A673 (cell line): ENCODE data around the gene IFITM2. TPM values are rescaled to one million over a fixed set of nuclear protein-coding genes. Genes with fewer than 3 reads are reported as not detected.
"Not testable (repeated sequence)": the region's sequence is repeated elsewhere in the genome, so short reads cannot be mapped to it uniquely, and the experiment has no call there.

Source experiments
- BruUV-seq: library from RNA; stranded (reverse); fragments of 400-500 nt; replicated peaks from 2 replicates; lab custom pipeline; 2021; lab: Mats Ljungman, UMichigan
- CTCF ChIA-PET: fragments of 300-600 bp; sonication (Branson Sonifier 250); formaldehyde crosslinking; loops from one replicate; lab custom pipeline; 2022; ENCODE audit warnings: antibody characterized with exemption; lab: Charles Lee
- POLR2A ChIA-PET: fragments of 300-600 bp; sonication (Branson Sonifier 250); formaldehyde crosslinking; loops from one replicate; lab custom pipeline; 2022; ENCODE audit warnings: antibody characterized with exemption; ENCODE audit not compliant: low non-redundant PET; lab: Charles Lee
- DNase-seq: peaks from one replicate; pipeline ENCODE4 v3.0.0-alpha.2; 2015; ENCODE audit warnings: low spot score
- H3K27ac ChIP-seq: fragments of 200-600 bp; sonication (generic); 2 replicates; pipeline ENCODE4 v1.5.1; 2016; ENCODE audit warnings: mixed run types, low read depth, mild to moderate bottlenecking, mixed read lengths, antibody characterized with exemption, low read length; ENCODE audit not compliant: poor library complexity, severe bottlenecking
- H3K27me3 ChIP-seq: fragments of 200-600 bp; sonication (generic); replicated peaks from 2 replicates; pipeline ENCODE4 v1.6.1; 2017; ENCODE audit warnings: mixed run types, low read depth, mild to moderate bottlenecking, mixed read lengths, antibody characterized with exemption, low read length; ENCODE audit not compliant: insufficient read depth, poor library complexity
- H3K36me3 ChIP-seq: fragments of 200-600 bp; sonication (generic); 2 replicates; pipeline ENCODE4 v1.6.1; 2016; ENCODE audit warnings: mixed run types, mild to moderate bottlenecking, mixed read lengths, antibody characterized with exemption, low read length; ENCODE audit not compliant: insufficient read depth, poor library complexity, severe bottlenecking
- H3K4me1 ChIP-seq: fragments of 200-600 bp; sonication (generic); 2 replicates; pipeline ENCODE4 v1.6.1; 2017; ENCODE audit warnings: mixed run types, mild to moderate bottlenecking, mixed read lengths, antibody characterized with exemption, low read length; ENCODE audit not compliant: insufficient read depth, poor library complexity, severe bottlenecking
- H3K4me3 ChIP-seq: fragments of 200-600 bp; sonication (generic); 2 replicates; pipeline ENCODE4 v1.5.1; 2016; ENCODE audit warnings: low read depth, mixed run types, mild to moderate bottlenecking, mixed read lengths, low read length; ENCODE audit not compliant: poor library complexity, severe bottlenecking
- H3K9me3 ChIP-seq: fragments of 200-600 bp; sonication (generic); 2 replicates; pipeline ENCODE4 v1.6.1; 2016; ENCODE audit warnings: mixed run types, low read depth, mild to moderate bottlenecking, mixed read lengths, antibody characterized with exemption, low read length; ENCODE audit not compliant: poor library complexity, severe bottlenecking
- EZH2 ChIP-seq: fragments of 200-600 bp; sonication (generic); IDR thresholded peaks from 2 replicates; pipeline ENCODE4 v1.6.1; 2017; ENCODE audit warnings: borderline replicate concordance, low read depth, mild to moderate bottlenecking, mixed read lengths, antibody characterized with exemption, low read length; ENCODE audit not compliant: poor library complexity, severe bottlenecking
- intact Hi-C: fragments of 100-400 bp; cut with micrococcal nuclease; formaldehyde crosslinking; loops from one replicate; pipeline ENCODE4 v1.10.0; 2022; ENCODE audit not compliant: unreplicated experiment
- total RNA-seq: library from RNA; stranded (reverse); gene quantifications from 2 replicates; pipeline ENCODE4 v1.2.3, GENCODE V29; 2021
- TF ChIP-seq, protein P1 (sequence below): fragments of 300-800, 200-600 bp; sonication (generic); conservative IDR thresholded peaks from 2 replicates; pipeline ENCODE4 v1.5.1; 2017; ENCODE audit warnings: low read depth, mild to moderate bottlenecking, antibody characterized with exemption, low read length, moderate library complexity, mixed read lengths

Gene IFITM2
- total RNA-seq, 1 experiment from 2014 or later = 25.5 TPM

DNA sequence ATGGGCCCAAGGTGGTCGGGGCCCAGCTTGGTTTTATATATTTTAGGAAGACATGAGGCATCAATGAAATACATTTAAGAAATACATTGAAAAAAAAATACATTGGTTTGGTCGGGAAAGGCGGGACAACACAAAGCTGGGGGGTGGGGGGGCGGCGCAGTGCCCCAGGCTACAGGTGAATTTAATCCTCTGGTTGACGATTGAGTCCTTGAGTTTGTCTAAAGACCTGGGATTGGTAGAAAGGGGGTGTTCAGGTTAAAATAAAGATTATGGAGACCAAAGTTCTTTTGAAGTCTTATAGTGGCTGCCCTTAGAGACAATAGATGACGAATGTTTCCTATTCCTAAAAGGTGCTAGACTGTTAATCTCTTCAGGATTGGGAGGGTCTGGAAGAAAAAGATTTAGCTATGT is 9.3 kb downstream of the IFITM2 start:
- TF ChIP-seq, protein P1, sequence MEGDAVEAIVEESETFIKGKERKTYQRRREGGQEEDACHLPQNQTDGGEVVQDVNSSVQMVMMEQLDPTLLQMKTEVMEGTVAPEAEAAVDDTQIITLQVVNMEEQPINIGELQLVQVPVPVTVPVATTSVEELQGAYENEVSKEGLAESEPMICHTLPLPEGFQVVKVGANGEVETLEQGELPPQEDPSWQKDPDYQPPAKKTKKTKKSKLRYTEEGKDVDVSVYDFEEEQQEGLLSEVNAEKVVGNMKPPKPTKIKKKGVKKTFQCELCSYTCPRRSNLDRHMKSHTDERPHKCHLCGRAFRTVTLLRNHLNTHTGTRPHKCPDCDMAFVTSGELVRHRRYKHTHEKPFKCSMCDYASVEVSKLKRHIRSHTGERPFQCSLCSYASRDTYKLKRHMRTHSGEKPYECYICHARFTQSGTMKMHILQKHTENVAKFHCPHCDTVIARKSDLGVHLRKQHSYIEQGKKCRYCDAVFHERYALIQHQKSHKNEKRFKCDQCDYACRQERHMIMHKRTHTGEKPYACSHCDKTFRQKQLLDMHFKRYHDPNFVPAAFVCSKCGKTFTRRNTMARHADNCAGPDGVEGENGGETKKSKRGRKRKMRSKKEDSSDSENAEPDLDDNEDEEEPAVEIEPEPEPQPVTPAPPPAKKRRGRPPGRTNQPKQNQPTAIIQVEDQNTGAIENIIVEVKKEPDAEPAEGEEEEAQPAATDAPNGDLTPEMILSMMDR = no peak
- no peak for TF ChIP-seq EZH2
- H3K4me3 ChIP-seq = no peak overlapping the region
- H3K36me3 ChIP-seq = no peaks in the 10 kb centered on the region
- H3K27me3 ChIP-seq = no peaks in the 10 kb centered on the region
- peaks cover 13% of the 10 kb centered on the region for H3K4me1 ChIP-seq
- CTCF ChIA-PET = interaction anchor here (0.6 kb wide), 1 partner anchor 29 kb away, joined by 4 read pairs; no protein-coding TSS in a partner anchor
- H3K9me3 ChIP-seq = no peaks in the 10 kb centered on the region
- H3K27ac ChIP-seq = no peak overlapping the region
- POLR2A ChIA-PET = no interaction called here
- intact Hi-C loops = loop anchor here (1.0 kb wide), 1 partner anchor 9 kb away; no protein-coding TSS in a partner anchor
- no peak for DNase-seq
- no TSS peak for BruUV-seq

DNA sequence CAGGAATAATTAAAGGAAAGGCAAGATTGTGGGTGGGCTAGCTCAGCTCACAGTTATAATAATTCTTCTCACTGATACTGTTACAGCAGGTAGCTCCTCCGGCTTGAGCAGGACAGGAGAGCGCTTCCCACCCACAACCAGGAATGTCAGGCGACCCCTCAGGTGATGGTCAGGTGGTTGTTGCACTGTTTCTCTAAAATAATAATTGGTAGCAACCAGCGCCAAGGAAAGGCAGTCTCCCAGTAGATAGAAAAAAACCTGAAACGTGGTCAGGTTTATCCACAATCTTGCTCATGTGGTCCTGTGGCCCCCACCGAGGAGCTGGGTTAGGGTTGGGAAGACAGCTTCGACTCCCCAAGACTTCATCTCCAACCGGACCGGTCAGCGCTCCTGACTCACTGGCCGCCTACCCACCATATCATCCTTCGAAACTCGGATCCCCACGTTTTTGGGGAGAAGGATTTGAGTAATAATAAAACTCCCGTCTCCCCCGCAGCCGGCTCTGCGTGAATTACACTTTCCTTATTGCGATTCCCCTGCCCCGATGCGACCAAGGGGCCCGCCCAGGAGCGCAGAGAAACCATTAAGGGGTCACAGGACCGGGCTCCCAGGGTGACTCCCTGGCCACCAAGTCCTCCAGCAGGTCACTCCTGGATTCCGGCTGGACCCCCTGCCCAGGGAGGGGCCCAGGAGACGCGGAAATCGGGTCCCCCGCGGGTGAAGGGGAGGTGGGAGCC is 10.2 kb downstream of the IFITM2 start:
- CTCF ChIA-PET = interaction anchor here (0.5 kb wide), 1 partner anchor 38 kb away, joined by 7 read pairs; no protein-coding TSS in a partner anchor
- H3K27me3 ChIP-seq, H3K4me3 ChIP-seq, H3K27ac ChIP-seq, H3K4me1 ChIP-seq, H3K36me3 ChIP-seq, H3K9me3 ChIP-seq, DNase-seq, BruUV-seq, POLR2A ChIA-PET: not testable (repeated sequence)
- intact Hi-C loops = loop anchor here (1.0 kb wide), 1 partner anchor 8 kb away; no protein-coding TSS in a partner anchor

DNA sequence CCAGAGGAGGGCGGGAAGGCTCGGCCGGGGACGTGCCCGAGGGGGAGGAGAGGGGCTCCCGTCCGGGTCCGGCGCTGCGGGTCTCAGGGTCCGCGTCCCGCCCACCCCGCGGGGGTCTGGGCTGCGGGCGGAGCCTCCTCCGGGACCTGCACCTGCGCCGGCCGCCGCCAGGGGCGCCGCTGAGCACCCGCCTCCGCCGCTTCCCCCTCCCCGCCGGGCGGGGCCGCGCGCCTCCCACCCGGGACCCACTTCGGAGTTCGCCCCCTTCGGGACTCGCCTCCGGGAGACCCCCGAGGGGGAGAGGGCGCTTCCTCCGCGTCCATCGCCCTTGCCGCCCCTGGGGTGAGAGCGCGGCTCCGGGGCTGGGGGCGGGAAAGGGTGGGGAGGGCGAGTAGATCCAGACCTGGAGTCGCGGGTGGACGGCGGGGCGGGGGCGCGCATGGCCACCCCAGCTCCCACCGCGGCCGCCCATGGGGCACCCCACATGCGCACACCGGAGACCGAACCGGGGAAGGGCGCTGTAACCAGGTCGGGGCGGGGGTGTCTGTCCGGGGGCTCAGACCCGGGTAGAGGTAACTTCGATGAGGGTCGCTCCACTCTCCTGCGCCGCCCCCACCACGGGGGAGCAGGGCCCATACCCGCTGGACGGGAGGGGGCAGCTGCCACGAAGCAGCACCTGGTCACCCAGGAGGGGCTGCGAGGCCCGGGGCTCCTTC is 10.9 kb downstream of the IFITM2 start:
- CTCF ChIA-PET = interaction anchor here (0.5 kb wide), 1 partner anchor 37 kb away, joined by 7 read pairs; no protein-coding TSS in a partner anchor
- H3K4me1 ChIP-seq, H3K9me3 ChIP-seq, H3K27me3 ChIP-seq, H3K36me3 ChIP-seq, intact Hi-C loops, BruUV-seq, POLR2A ChIA-PET, H3K27ac ChIP-seq, DNase-seq: not testable (repeated sequence)
- H3K4me3 ChIP-seq = peak overlapping the region; percentile 54

DNA sequence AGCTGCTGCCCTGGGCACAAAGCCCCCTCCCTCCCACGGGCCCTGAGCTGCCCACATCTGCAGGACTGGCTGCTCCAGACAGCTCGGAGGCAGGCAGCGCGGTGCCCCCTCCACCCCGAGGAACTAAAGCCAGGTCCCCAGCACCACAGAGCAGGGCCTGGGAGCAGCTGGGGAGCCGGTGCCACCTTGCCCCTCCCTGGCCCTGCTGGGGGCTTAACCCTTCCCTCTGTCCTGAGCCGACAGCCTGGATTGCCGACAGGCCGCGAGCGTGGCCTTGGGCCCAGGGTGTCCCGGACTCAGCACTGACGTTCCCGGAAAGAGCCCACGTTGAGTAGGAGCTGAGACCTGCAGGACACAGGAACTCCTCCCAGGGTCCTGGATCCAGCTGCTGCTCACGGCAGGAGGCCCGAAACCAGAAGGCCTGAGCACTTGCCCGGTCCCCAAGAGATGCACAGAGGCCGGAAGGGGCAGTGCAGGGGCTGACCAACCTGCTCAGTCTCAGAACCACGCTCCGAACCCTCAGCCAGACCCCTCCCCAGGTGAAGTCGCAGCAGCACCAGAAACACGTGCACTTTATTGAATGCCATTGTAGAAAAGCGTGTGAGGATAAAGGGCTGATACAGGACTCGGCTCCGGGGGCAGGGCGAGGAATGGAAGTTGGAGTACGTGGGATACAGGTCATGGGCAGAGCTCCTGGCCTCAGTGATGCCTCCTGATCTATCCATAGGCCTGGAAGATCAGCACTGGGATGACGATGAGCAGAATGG is 11.7 kb downstream of the IFITM2 start:
- POLR2A ChIA-PET, DNase-seq, H3K36me3 ChIP-seq, H3K27me3 ChIP-seq, BruUV-seq, intact Hi-C loops, H3K9me3 ChIP-seq, H3K27ac ChIP-seq, CTCF ChIA-PET, H3K4me1 ChIP-seq: not testable (repeated sequence)
- H3K4me3 ChIP-seq = peak overlapping the region; percentile 54

DNA sequence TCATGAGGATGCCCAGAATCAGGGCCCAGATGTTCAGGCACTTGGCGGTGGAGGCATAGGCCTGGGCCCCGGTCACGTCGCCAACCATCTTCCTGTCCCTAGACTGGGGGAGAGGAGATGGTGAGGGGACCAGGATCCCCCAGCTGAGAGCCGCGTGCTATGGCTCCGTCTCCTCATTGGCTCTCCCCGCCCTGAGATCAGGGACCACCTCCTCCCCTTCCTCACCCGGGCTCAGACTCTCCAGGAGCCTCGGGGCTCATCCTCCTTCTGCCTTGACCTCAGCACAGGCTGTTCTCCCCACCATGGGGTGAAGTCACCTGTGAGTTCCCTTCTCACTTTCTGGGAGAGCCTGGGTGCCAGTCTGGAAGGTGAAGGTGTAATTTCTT is 12.3 kb downstream of the IFITM2 start:
- H3K9me3 ChIP-seq, H3K27me3 ChIP-seq, intact Hi-C loops, DNase-seq, BruUV-seq, H3K4me1 ChIP-seq, H3K36me3 ChIP-seq, H3K27ac ChIP-seq, POLR2A ChIA-PET, CTCF ChIA-PET: not testable (repeated sequence)
- H3K4me3 ChIP-seq = peak overlapping the region; percentile 54
